Upper lobe of left lung (tissue), 6 donors: ENCODE data around the gene TIMM44. TPM values are rescaled to one million over a fixed set of nuclear protein-coding genes. Genes with fewer than 3 reads are reported as not detected.
A peak's percentile ranks its signal among the peaks of the same experiment; 100 is the strongest.

ENCODE experiments used
- ATAC-seq, 2 donors: fragments of 200-7000 bp; cut with Tn5 transposase; one replicate each; pipeline ENCODE4 v1.9.1; 2022; ENCODE audit warnings: mild to moderate bottlenecking in 2 of 2, moderate library complexity in 2 of 2; ENCODE audit not compliant: low FRiP score in 2 of 2
- DNase-seq, 2 donors: peaks; one replicate each; pipeline ENCODE4 v3.0.0-alpha.2; 2019 to 2020
- H3K27ac ChIP-seq, 4 donors: fragments of 200-600 bp; sonication (generic); one replicate each; pipeline ENCODE4 v1.5.1; 2016 to 2019
- H3K27me3 ChIP-seq, 4 donors: fragments of 200-600 bp; sonication (generic); one replicate each; pipeline ENCODE4 v1.5.1; 2017 to 2019
- H3K36me3 ChIP-seq, 4 donors: fragments of 200-600 bp; sonication (generic); one replicate each; pipeline ENCODE4 v1.5.1; 2016 to 2019
- H3K4me1 ChIP-seq, 4 donors: fragments of 200-600 bp; sonication (generic); one replicate each; pipeline ENCODE4 v1.5.1; 2018 to 2019
- H3K4me3 ChIP-seq, 4 donors: fragments of 200-600 bp; sonication (generic); one replicate each; pipeline ENCODE4 v1.5.1; 2017 to 2019; ENCODE audit warnings: mild to moderate bottlenecking in 2 of 4, moderate library complexity in 1 of 4
- H3K9me3 ChIP-seq, 4 donors: fragments of 200-600 bp; sonication (generic); one replicate each; pipeline ENCODE4 v1.5.1; 2018 to 2019
- EP300 ChIP-seq, 4 donors: sonication (generic); formaldehyde crosslinking; IDR thresholded peaks; one replicate each; pipeline ENCODE4 v1.5.1; 2017; ENCODE audit warnings: antibody characterized with exemption in 4 of 4, control low read depth in 2 of 4
- POLR2A ChIP-seq, 4 donors: fragments of 450-650 bp; IDR thresholded peaks; one replicate each; pipeline ENCODE4 v1.5.1; 2016 to 2017; ENCODE audit warnings: antibody characterized with exemption in 4 of 4, mild to moderate bottlenecking in 2 of 4
- POLR2AphosphoS5 ChIP-seq, 2 donors: sonication (generic); formaldehyde crosslinking; IDR thresholded peaks; one replicate each; pipeline ENCODE4 v1.5.1; 2017; ENCODE audit warnings: antibody characterized with exemption in 2 of 2
- WGBS, 2 donors: methylation state at CpG; one replicate each; pipeline ENCODE4 v1.1.5; 2017 to 2018; 5-methylcytosine and 5-hydroxymethylcytosine counted together
- total RNA-seq, 6 donors: library from RNA; depleted of rRNA in 4 of 6; stranded (reverse); fragments of >200 nt in 4 of 6; gene quantifications; one replicate each; pipeline versions ENCODE4 v1.1.0 to v1.2.1, GENCODE V29; 2016 to 2021
- TF ChIP-seq, protein P1 (sequence below), 6 experiments: fragments of 450-650 bp in 4 of 6; fragments of 200-600 bp in 2 of 6; sonication (generic) in 2 of 6; IDR thresholded peaks; one replicate each; pipeline ENCODE4 v1.5.1; 2016 to 2019; ENCODE audit warnings: antibody characterized with exemption in 6 of 6
- donor health status: DM: no; HTN: no; CAD: no; lungs with moderate emphysema.
- donor health status: DM: no; HTN: yes; CAD: no; lungs with severe emphysema.

The TIMM44 gene
- total RNA-seq, 6 donors from 2014 or later, result 39.8 to 83.2 (median 52.7) TPM

DNA sequence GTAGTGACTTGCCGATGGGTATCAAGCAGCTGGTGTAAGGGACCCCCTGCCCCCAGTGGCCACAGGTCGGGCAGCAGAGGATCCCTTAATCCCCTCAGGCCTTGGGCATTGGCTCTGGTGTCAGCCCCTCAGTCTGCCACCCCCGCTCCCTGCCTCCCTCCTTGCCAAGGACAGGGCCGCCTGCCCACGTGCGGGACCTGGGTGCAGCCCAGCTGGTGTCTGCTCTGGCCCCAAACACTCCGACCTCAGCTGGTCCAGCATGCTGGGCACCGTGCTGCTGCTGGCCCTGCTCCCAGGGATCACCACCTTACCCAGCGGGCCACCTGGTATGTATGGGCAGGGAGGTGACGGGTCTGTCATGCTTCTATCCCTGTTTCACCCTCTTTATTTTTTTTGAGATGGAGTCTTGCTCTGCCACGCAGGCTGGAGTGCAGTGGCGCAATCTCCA is 28.8 kb downstream of the TIMM44 start, which contains the start of gene TGFBR3L:
Gene TGFBR3L (plus strand): TSS at position 233 of the 448 bp plus-strand sequence.
- Histone ChIP-seq H3K36me3 (peaks cover 26 to 39% (median 38%) of the 10 kb centered on the region in 4 donors), H3K4me3 (no peak within 1 kb of the TSS), H3K9me3 (no peaks in the 10 kb centered on the region), H3K4me1 (peaks cover 25 to 45% (median 31%) of the 10 kb centered on the region in 4 donors), H3K27ac (no peak within 1 kb of the TSS), H3K27me3 (peaks cover 0 to 39% (median 27%) of the 10 kb centered on the region in 4 donors)
- TF ChIP-seq, protein P1, sequence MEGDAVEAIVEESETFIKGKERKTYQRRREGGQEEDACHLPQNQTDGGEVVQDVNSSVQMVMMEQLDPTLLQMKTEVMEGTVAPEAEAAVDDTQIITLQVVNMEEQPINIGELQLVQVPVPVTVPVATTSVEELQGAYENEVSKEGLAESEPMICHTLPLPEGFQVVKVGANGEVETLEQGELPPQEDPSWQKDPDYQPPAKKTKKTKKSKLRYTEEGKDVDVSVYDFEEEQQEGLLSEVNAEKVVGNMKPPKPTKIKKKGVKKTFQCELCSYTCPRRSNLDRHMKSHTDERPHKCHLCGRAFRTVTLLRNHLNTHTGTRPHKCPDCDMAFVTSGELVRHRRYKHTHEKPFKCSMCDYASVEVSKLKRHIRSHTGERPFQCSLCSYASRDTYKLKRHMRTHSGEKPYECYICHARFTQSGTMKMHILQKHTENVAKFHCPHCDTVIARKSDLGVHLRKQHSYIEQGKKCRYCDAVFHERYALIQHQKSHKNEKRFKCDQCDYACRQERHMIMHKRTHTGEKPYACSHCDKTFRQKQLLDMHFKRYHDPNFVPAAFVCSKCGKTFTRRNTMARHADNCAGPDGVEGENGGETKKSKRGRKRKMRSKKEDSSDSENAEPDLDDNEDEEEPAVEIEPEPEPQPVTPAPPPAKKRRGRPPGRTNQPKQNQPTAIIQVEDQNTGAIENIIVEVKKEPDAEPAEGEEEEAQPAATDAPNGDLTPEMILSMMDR (IDR thresholded peaks at IDR 0.05), result no peak
- no peak for TF ChIP-seq POLR2A (IDR thresholded peaks at IDR 0.05)
- no peak for TF ChIP-seq EP300 (IDR thresholded peaks at IDR 0.05)
- TF ChIP-seq POLR2AphosphoS5 (IDR thresholded peaks at IDR 0.05), result no peak
- WGBS, 2 donors, result 70 to 75% methylated on average over 5 to 12 of the region's 12 CpGs
- DNase-seq, result peak in 1 of 2 donors; percentile 69
- no peak for ATAC-seq

DNA sequence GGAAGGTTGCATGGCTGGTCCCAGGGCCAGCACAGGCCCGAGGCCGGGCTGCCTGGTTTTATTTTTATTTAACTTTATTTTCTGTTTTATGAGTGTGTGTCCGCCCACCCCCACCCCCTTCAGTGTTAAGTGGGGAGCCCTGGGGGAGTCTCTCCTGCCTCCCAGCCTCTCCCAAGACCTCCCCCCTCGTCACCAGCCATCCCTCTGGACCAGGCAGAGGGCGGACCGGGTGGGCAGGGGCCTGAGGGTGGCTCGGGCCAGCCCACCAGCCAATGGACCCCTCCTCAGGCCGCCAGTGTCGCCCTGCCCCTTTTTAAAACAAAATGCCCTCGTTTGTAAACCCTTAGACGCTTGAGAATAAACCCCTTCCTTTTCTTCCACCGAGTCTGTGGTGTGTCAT is 29.4 kb downstream of the TIMM44 start:
- Histone ChIP-seq H3K27me3 (peaks cover 0 to 37% (median 27%) of the 10 kb centered on the region in 4 donors), H3K4me3 (no peak overlapping the region), H3K4me1 (peaks cover 22 to 40% (median 28%) of the 10 kb centered on the region in 4 donors), H3K36me3 (peaks cover 26 to 44% (median 43%) of the 10 kb centered on the region in 4 donors), H3K9me3 (no peaks in the 10 kb centered on the region), H3K27ac (no peak overlapping the region)
- WGBS, 2 donors, result 67% methylated on average over 12 of the region's 12 CpGs
- no peak for DNase-seq
- ATAC-seq, result no peak
- TF ChIP-seq POLR2A (IDR thresholded peaks at IDR 0.05) (no peak), EP300 (IDR thresholded peaks at IDR 0.05) (no peak), POLR2AphosphoS5 (IDR thresholded peaks at IDR 0.05) (no peak)
- TF ChIP-seq, protein P1 (IDR thresholded peaks at IDR 0.05), result no peak

- no peak overlapping the region for H3K4me3 ChIP-seq
- no peak for TF ChIP-seq POLR2AphosphoS5 (IDR thresholded peaks at IDR 0.05)
- no peak for TF ChIP-seq EP300 (IDR thresholded peaks at IDR 0.05)
- TF ChIP-seq POLR2A (IDR thresholded peaks at IDR 0.05), result no peak
- TF ChIP-seq, protein P1 (IDR thresholded peaks at IDR 0.05), result no peak
- peaks cover 26 to 47% (median 45%) of the 10 kb centered on the region in 4 donors for H3K36me3 ChIP-seq
- peaks cover 0 to 32% (median 24%) of the 10 kb centered on the region in 4 donors for H3K27me3 ChIP-seq
- DNase-seq (no peak), ATAC-seq (no peak)
- 88% methylated on average over 10 of the region's 10 CpGs for WGBS, 2 donors
- H3K4me1 ChIP-seq, result peaks cover 22 to 35% (median 28%) of the 10 kb centered on the region in 4 donors
- no peak overlapping the region for H3K27ac ChIP-seq
- H3K9me3 ChIP-seq, result no peaks in the 10 kb centered on the region
These were observed 29.8 kb downstream of the TIMM44 start for GRCh38 chr19:7913652-7914051.

- Histone ChIP-seq H3K9me3 (no peaks in the 10 kb centered on the region), H3K36me3 (peaks cover 26 to 47% (median 45%) of the 10 kb centered on the region in 4 donors), H3K27ac (no peak overlapping the region), H3K4me3 (no peak overlapping the region), H3K27me3 (peaks cover 0 to 28% (median 20%) of the 10 kb centered on the region in 4 donors), H3K4me1 (peaks cover 19 to 28% (median 24%) of the 10 kb centered on the region in 4 donors)
- DNase-seq, result peak in 1 of 2 donors; percentile 78
- TF ChIP-seq, protein P1 (IDR thresholded peaks at IDR 0.05), result no peak
- TF ChIP-seq POLR2AphosphoS5 (IDR thresholded peaks at IDR 0.05), result no peak
- TF ChIP-seq EP300 (IDR thresholded peaks at IDR 0.05), result no peak
- no peak for TF ChIP-seq POLR2A (IDR thresholded peaks at IDR 0.05)
- ATAC-seq, result no peak
- WGBS, 2 donors, result 96 to 98% methylated on average over 34 to 39 of the region's 39 CpGs
These were observed 30.5 kb downstream of the TIMM44 start for GRCh38 chr19:7912697-7913564.
